HL-60 (cell line): ENCODE results near the gene VTI1A.

ENCODE experiments used
- POLR2AphosphoS5 ChIP-seq: IDR thresholded peaks from 2 replicates; pipeline ENCODE4 v1.6.1; 2012; ENCODE audit warnings: low read depth
- TF ChIP-seq, protein P1 (sequence below): IDR thresholded peaks from 2 replicates; pipeline ENCODE4 v1.6.1; 2012; ENCODE audit warnings: low read depth; ENCODE audit not compliant: insufficient replicate concordance
- TF ChIP-seq, protein P2 (sequence below): IDR thresholded peaks from one replicate; pipeline ENCODE4 v1.5.1; 2011; ENCODE audit warnings: low read length, control low read depth, inconsistent platforms; ENCODE audit not compliant: insufficient read depth

DNA sequence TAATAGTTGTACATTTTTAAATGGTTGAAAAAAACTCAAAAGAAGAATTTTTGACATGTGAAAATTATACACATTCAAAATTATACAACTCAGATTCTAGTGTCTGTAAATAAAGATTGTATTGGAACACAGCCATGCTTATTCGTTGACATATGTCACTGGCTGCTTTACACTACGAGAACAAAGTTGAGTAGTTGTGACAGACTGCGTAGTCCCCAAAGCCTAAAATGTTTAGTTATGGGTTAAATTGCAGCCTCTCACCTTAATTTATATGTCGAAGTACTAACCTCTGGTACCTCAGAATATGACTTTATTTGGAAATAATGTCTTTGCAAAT, 358.2 kb downstream of the VTI1A start:
- TF ChIP-seq, protein P1, sequence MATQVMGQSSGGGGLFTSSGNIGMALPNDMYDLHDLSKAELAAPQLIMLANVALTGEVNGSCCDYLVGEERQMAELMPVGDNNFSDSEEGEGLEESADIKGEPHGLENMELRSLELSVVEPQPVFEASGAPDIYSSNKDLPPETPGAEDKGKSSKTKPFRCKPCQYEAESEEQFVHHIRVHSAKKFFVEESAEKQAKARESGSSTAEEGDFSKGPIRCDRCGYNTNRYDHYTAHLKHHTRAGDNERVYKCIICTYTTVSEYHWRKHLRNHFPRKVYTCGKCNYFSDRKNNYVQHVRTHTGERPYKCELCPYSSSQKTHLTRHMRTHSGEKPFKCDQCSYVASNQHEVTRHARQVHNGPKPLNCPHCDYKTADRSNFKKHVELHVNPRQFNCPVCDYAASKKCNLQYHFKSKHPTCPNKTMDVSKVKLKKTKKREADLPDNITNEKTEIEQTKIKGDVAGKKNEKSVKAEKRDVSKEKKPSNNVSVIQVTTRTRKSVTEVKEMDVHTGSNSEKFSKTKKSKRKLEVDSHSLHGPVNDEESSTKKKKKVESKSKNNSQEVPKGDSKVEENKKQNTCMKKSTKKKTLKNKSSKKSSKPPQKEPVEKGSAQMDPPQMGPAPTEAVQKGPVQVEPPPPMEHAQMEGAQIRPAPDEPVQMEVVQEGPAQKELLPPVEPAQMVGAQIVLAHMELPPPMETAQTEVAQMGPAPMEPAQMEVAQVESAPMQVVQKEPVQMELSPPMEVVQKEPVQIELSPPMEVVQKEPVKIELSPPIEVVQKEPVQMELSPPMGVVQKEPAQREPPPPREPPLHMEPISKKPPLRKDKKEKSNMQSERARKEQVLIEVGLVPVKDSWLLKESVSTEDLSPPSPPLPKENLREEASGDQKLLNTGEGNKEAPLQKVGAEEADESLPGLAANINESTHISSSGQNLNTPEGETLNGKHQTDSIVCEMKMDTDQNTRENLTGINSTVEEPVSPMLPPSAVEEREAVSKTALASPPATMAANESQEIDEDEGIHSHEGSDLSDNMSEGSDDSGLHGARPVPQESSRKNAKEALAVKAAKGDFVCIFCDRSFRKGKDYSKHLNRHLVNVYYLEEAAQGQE: no peak
- TF ChIP-seq, protein P2, sequence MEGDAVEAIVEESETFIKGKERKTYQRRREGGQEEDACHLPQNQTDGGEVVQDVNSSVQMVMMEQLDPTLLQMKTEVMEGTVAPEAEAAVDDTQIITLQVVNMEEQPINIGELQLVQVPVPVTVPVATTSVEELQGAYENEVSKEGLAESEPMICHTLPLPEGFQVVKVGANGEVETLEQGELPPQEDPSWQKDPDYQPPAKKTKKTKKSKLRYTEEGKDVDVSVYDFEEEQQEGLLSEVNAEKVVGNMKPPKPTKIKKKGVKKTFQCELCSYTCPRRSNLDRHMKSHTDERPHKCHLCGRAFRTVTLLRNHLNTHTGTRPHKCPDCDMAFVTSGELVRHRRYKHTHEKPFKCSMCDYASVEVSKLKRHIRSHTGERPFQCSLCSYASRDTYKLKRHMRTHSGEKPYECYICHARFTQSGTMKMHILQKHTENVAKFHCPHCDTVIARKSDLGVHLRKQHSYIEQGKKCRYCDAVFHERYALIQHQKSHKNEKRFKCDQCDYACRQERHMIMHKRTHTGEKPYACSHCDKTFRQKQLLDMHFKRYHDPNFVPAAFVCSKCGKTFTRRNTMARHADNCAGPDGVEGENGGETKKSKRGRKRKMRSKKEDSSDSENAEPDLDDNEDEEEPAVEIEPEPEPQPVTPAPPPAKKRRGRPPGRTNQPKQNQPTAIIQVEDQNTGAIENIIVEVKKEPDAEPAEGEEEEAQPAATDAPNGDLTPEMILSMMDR: no peak
- TF ChIP-seq POLR2AphosphoS5: no peak
